Smooth muscle cell (in vitro differentiated cells): Measurements from ENCODE around the gene PHF3. TPM values are rescaled to one million over a fixed set of nuclear protein-coding genes. Genes with fewer than 3 reads are reported as not detected.

ENCODE experiments used
- DNase-seq: peaks from one replicate; lab custom pipeline; 2025; ENCODE audit not compliant: unreplicated experiment; lab: John Stamatoyannopoulos, UW
- H2AFZ ChIP-seq: fragments of 200-600 bp; sonication (generic); 2 replicates; pipeline ENCODE4 v1.6.0; 2016; ENCODE audit warnings: antibody characterized with exemption, low read depth, mild to moderate bottlenecking
- H3F3A ChIP-seq: fragments of 200-600 bp; sonication (generic); 2 replicates; pipeline ENCODE4 v1.6.0; 2017; ENCODE audit warnings: antibody characterized with exemption, low read depth
- H3K27ac ChIP-seq: fragments of 200-600 bp; sonication (generic); 2 replicates; pipeline ENCODE4 v1.5.1; 2016; ENCODE audit warnings: low read depth, mild to moderate bottlenecking
- H3K27me3 ChIP-seq: fragments of 200-600 bp; sonication (generic); 2 replicates; pipeline ENCODE4 v1.6.1; 2016; ENCODE audit warnings: low read depth, mild to moderate bottlenecking
- H3K36me3 ChIP-seq: fragments of 200-600 bp; sonication (generic); 2 replicates; pipeline ENCODE4 v1.5.1; 2016; ENCODE audit warnings: low read depth
- H3K4me1 ChIP-seq: fragments of 200-600 bp; sonication (generic); 2 replicates; pipeline ENCODE4 v1.5.1; 2016; ENCODE audit warnings: low read depth
- H3K4me2 ChIP-seq: fragments of 200-600 bp; sonication (generic); 2 replicates; pipeline ENCODE4 v1.6.0; 2016; ENCODE audit warnings: mild to moderate bottlenecking
- H3K4me3 ChIP-seq: fragments of 200-600 bp; sonication (generic); 2 replicates; pipeline ENCODE4 v1.5.1; 2016; ENCODE audit warnings: mild to moderate bottlenecking
- H3K79me2 ChIP-seq: fragments of 200-600 bp; sonication (generic); 2 replicates; pipeline ENCODE4 v1.6.0; 2016; ENCODE audit warnings: low read depth, mild to moderate bottlenecking
- H3K9ac ChIP-seq: fragments of 200-600 bp; sonication (generic); 2 replicates; pipeline ENCODE4 v1.6.0; 2016; ENCODE audit warnings: low read depth
- H3K9me3 ChIP-seq: fragments of 200-600 bp; sonication (generic); replicated peaks from 2 replicates; pipeline ENCODE4 v1.5.1; 2016; ENCODE audit warnings: low read depth
- H4K20me1 ChIP-seq: fragments of 200-600 bp; sonication (generic); 2 replicates; pipeline ENCODE4 v1.6.0; 2016; ENCODE audit warnings: low read depth
- CTCF ChIP-seq: fragments of 200-600 bp; sonication (generic); IDR thresholded peaks from 2 replicates; pipeline ENCODE4 v1.5.1; 2017; ENCODE audit warnings: borderline replicate concordance, mild to moderate bottlenecking, antibody characterized with exemption; ENCODE audit not compliant: insufficient read depth, poor library complexity, severe bottlenecking
- WGBS: methylation state at CpG from one replicate; pipeline ENCODE4 v1.1.7; 2016; ENCODE audit warnings: low lambda C conversion rate; 5-methylcytosine and 5-hydroxymethylcytosine counted together
- polyA plus RNA-seq: library from polyadenylated mRNA; unstranded; fragments of >200 nt; fragmentation: Nextera tagmentation; extraction: Ambion mirVana; gene quantifications from 2 replicates; pipeline ENCODE4 v1.2.1, GENCODE V29; 2016
- total RNA-seq: library from RNA; depleted of rRNA; stranded (reverse); fragments of >200 nt; gene quantifications from 2 replicates; pipeline ENCODE4 v1.2.3, GENCODE V29; 2014

Gene PHF3
- total and polyA plus RNA-seq, 2 experiments from 2014 or later: 9.8 to 44.7 TPM

- H4K20me1 ChIP-seq: peaks cover 3% of the 10 kb centered on the region
- H3F3A ChIP-seq: no peaks in the 10 kb centered on the region
- TF ChIP-seq CTCF: no peak
- no peak overlapping the region for H2AFZ ChIP-seq
- no peaks in the 10 kb centered on the region for H3K79me2 ChIP-seq
- H3K4me2 ChIP-seq: no peak overlapping the region
- H3K27ac ChIP-seq: no peak overlapping the region
- H3K4me3 ChIP-seq: no peak overlapping the region
- no peak for DNase-seq
- no peak overlapping the region for H3K9ac ChIP-seq
- peaks cover 30% of the 10 kb centered on the region for H3K36me3 ChIP-seq
- H3K27me3 ChIP-seq: no peaks in the 10 kb centered on the region
- H3K4me1 ChIP-seq: no peaks in the 10 kb centered on the region
- H3K9me3 ChIP-seq: no peaks in the 10 kb centered on the region
Observed at GRCh38 chr6:63709148-63709547, 73.5 kb downstream of the PHF3 start.

- WGBS: 90% methylated on average over 6 of the region's 6 CpGs
- Histone ChIP-seq H3K4me1 (no peaks in the 10 kb centered on the region), H4K20me1 (no peaks in the 10 kb centered on the region)
Observed at GRCh38 chr6:63713332-63713731, 77.7 kb downstream of the PHF3 start.

GRCh38 chr6:63714091-63714490 lies 78.5 kb downstream of the PHF3 start:
- H3K9me3 ChIP-seq: no peaks in the 10 kb centered on the region
- no peaks in the 10 kb centered on the region for H3F3A ChIP-seq
- no peak overlapping the region for H3K4me3 ChIP-seq
- no peak overlapping the region for H3K4me2 ChIP-seq
- H3K36me3 ChIP-seq: peaks cover 30% of the 10 kb centered on the region
- no peaks in the 10 kb centered on the region for H3K27me3 ChIP-seq
- H2AFZ ChIP-seq: no peak overlapping the region
- no peak for TF ChIP-seq CTCF
- DNase-seq: no peak
- H3K27ac ChIP-seq: no peak overlapping the region
- no peaks in the 10 kb centered on the region for H3K79me2 ChIP-seq
- H3K9ac ChIP-seq: no peak overlapping the region
- H3K4me1 ChIP-seq: no peaks in the 10 kb centered on the region
- H4K20me1 ChIP-seq: no peaks in the 10 kb centered on the region

More at GRCh38 chr6:63713332-63713731, 77.7 kb downstream of the PHF3 start:
- peaks cover 30% of the 10 kb centered on the region for H3K36me3 ChIP-seq
- no peaks in the 10 kb centered on the region for H3F3A ChIP-seq
- no peak overlapping the region for H3K9ac ChIP-seq
- DNase-seq: no peak
- no peaks in the 10 kb centered on the region for H3K9me3 ChIP-seq
- no peak for TF ChIP-seq CTCF
- H3K4me2 ChIP-seq: no peak overlapping the region
- no peak overlapping the region for H2AFZ ChIP-seq
- H3K4me3 ChIP-seq: no peak overlapping the region
- no peak overlapping the region for H3K27ac ChIP-seq
- H3K27me3 ChIP-seq: no peaks in the 10 kb centered on the region
- no peaks in the 10 kb centered on the region for H3K79me2 ChIP-seq

GRCh38 chr6:63716169-63716568 lies 80.6 kb downstream of the PHF3 start:
- Histone ChIP-seq H3K9me3 (no peaks in the 10 kb centered on the region), H2AFZ (no peak overlapping the region), H4K20me1 (no peaks in the 10 kb centered on the region), H3K4me3 (no peak overlapping the region), H3K27me3 (no peaks in the 10 kb centered on the region), H3K27ac (no peak overlapping the region), H3K9ac (no peak overlapping the region), H3F3A (no peaks in the 10 kb centered on the region), H3K36me3 (peaks cover 18% of the 10 kb centered on the region), H3K4me1 (no peaks in the 10 kb centered on the region), H3K79me2 (no peaks in the 10 kb centered on the region), H3K4me2 (no peak overlapping the region)
- DNase-seq: no peak
- 100% methylated on average over 2 of the region's 2 CpGs for WGBS
- TF ChIP-seq CTCF: no peak
